ENCODE data around the gene SEC14L5. TPM values are rescaled to one million over a fixed set of nuclear protein-coding genes. Genes with fewer than 3 reads are reported as not detected.

Gene SEC14L5
- total RNA-seq, 1 experiment from 2014 or later, result 2.3 TPM

- TF ChIP-seq ZNF532 (CRISPR knock-in tag; IDR thresholded peaks at IDR 0.05; ENCODE audit: borderline replicate concordance) (no peak), ATF1 (CRISPR knock-in tag; IDR thresholded peaks at IDR 0.05) (no peak), ZSCAN18 (CRISPR knock-in tag; IDR thresholded peaks at IDR 0.05) (no peak), ATF3 (CRISPR knock-in tag; conservative IDR thresholded peaks at IDR 0.05) (no peak)
Measured at GRCh38 chr16:4970010-4970409, 11.9 kb downstream of the SEC14L5 start (continued).

GRCh38 chr16:4972938-4973587 lies 14.9 kb downstream of the SEC14L5 start:
- H3K27me3 Mint-ChIP-seq (ENCODE audit: low read depth), result no peaks in the 10 kb centered on the region; the same call in 1 of the 2 replicates
- peaks cover 30% of the 10 kb centered on the region for H3K4me1 Mint-ChIP-seq
- H3K9me3 Mint-ChIP-seq, result no peaks in the 10 kb centered on the region
- POLR2A ChIA-PET, result no interaction called here
- ATAC-seq (no peak), DNase-seq (ENCODE audit: low spot score) (no peak)
- no peak overlapping the region for H3K4me3 Mint-ChIP-seq
- H3K27ac Mint-ChIP-seq, result peak overlapping the region; percentile 60; the same call in 1 of the 2 replicates
- TF ChIP-seq USF2 (CRISPR knock-in tag; IDR thresholded peaks at IDR 0.05), result peak; percentile 46
- no peak for TF ChIP-seq GABPB1 (CRISPR knock-in tag; IDR thresholded peaks at IDR 0.05)
- CTCF ChIA-PET, result interaction anchor here (0.7 kb wide), 1 partner anchor 111 kb away, joined by 5 read pairs; no protein-coding TSS in a partner anchor
- H3K36me3 Mint-ChIP-seq, result no peaks in the 10 kb centered on the region

- ChIA-PET POLR2A (no interaction called here), CTCF (interaction anchor here (0.6 to 1.7 kb wide), 2 partner anchors 18 to 82 kb away, joined by 3 to 4 read pairs; partner anchors contain the start of gene SEC14L5)
- no peak for ATAC-seq
- Mint-ChIP-seq H3K27me3 (ENCODE audit: low read depth) (no peaks in the 10 kb centered on the region; the same call in 1 of the 2 replicates), H3K27ac (no peak overlapping the region), H3K4me1 (peaks cover 4% of the 10 kb centered on the region; the same call in 1 of the 2 replicates), H3K4me3 (no peak overlapping the region), H3K36me3 (no peaks in the 10 kb centered on the region), H3K9me3 (no peaks in the 10 kb centered on the region)
- no peak for DNase-seq (ENCODE audit: low spot score)
- TF ChIP-seq ZNF263 (CRISPR knock-in tag; IDR thresholded peaks at IDR 0.05; ENCODE audit: low read depth) (no peak), E2F5 (CRISPR knock-in tag; IDR thresholded peaks at IDR 0.05) (no peak), ZBTB21 (CRISPR knock-in tag; IDR thresholded peaks at IDR 0.05; ENCODE audit: borderline replicate concordance) (no peak), ZNF425 (CRISPR knock-in tag; conservative IDR thresholded peaks at IDR 0.05) (no peak), CTCF (IDR thresholded peaks at IDR 0.05) (no peak), NR3C1 (CRISPR knock-in tag; conservative IDR thresholded peaks at IDR 0.05; ENCODE audit: low read depth) (no peak), ELF4 (CRISPR knock-in tag; IDR thresholded peaks at IDR 0.05; ENCODE audit: low read depth) (no peak), AFF4 (CRISPR knock-in tag; IDR thresholded peaks at IDR 0.05; ENCODE audit: borderline replicate concordance) (no peak)
Measured at GRCh38 chr16:4976079-4976478, 17.9 kb downstream of the SEC14L5 start.
